ENCODE measurements around the gene BPIFA1. TPM values are rescaled to one million over a fixed set of nuclear protein-coding genes. Genes with fewer than 3 reads are reported as not detected.

The BPIFA1 gene
- polyA plus RNA-seq, 1 experiment, result not detected

- DNase-seq (ENCODE audit: low read depth, low spot score), result no peak
- Histone ChIP-seq H3K4me3 (ENCODE audit: low read depth, low read length) (no peak overlapping the region), H3K9me3 (ENCODE audit: control insufficient read depth, insufficient read depth, low read length) (no peaks in the 10 kb centered on the region), H3K27ac (ENCODE audit: low read depth, low read length) (no peak overlapping the region), H3K27me3 (ENCODE audit: control insufficient read depth, insufficient read depth, low read length) (no peaks in the 10 kb centered on the region)
- TF ChIP-seq, protein P1, sequence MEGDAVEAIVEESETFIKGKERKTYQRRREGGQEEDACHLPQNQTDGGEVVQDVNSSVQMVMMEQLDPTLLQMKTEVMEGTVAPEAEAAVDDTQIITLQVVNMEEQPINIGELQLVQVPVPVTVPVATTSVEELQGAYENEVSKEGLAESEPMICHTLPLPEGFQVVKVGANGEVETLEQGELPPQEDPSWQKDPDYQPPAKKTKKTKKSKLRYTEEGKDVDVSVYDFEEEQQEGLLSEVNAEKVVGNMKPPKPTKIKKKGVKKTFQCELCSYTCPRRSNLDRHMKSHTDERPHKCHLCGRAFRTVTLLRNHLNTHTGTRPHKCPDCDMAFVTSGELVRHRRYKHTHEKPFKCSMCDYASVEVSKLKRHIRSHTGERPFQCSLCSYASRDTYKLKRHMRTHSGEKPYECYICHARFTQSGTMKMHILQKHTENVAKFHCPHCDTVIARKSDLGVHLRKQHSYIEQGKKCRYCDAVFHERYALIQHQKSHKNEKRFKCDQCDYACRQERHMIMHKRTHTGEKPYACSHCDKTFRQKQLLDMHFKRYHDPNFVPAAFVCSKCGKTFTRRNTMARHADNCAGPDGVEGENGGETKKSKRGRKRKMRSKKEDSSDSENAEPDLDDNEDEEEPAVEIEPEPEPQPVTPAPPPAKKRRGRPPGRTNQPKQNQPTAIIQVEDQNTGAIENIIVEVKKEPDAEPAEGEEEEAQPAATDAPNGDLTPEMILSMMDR (IDR thresholded peaks at IDR 0.05; ENCODE audit: low read depth, low read length), result no peak
- CTCF ChIA-PET, result no interaction called here
- POLR2A ChIA-PET, result no interaction called here
These were observed 25.4 kb upstream of the BPIFA1 start for GRCh38 chr20:33210371-33210770.

GRCh38 chr20:33211817-33212424 is 23.9 kb upstream of the BPIFA1 start:
- CTCF ChIA-PET, result no interaction called here
- TF ChIP-seq, protein P1 (IDR thresholded peaks at IDR 0.05; ENCODE audit: low read depth, low read length), result peak; percentile 43
- POLR2A ChIA-PET, result no interaction called here
- Histone ChIP-seq H3K27me3 (ENCODE audit: control insufficient read depth, insufficient read depth, low read length) (no peaks in the 10 kb centered on the region), H3K27ac (ENCODE audit: low read depth, low read length) (no peak overlapping the region), H3K9me3 (ENCODE audit: control insufficient read depth, insufficient read depth, low read length) (no peaks in the 10 kb centered on the region), H3K4me3 (ENCODE audit: low read depth, low read length) (no peak overlapping the region)
- no peak for DNase-seq (ENCODE audit: low read depth, low spot score)

DNA sequence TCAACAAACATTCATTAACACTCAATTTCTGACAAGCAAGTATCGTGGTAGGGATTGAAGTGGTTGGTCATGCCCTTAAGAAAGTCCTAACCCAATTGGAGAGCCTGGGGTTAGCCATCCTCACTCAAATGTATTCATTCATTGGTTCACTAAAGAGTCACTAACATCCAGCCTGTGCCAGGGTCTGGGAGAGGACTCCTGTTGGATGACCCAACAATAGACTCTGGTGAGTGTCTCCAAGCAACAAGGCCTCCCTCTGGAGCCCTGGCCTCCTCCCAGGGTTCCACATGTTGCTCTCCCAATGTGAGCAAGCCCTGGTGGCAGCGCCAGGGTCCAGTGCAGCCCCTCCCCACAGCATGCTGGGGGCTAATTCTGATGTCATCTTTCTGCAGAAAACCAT is 18.7 kb upstream of the BPIFA1 start, which contains the start of gene BPIFA3:
Gene BPIFA3 (plus strand): TSS at position 301 of the 400 bp plus-strand sequence. CDS start 185 bp downstream, outside the sequence.
- POLR2A ChIA-PET, result no interaction called here

GRCh38 chr20:33224399-33224798 is 11.4 kb upstream of the BPIFA1 start:
- no peak for DNase-seq (ENCODE audit: low read depth, low spot score)
- CTCF ChIA-PET, result no interaction called here
- POLR2A ChIA-PET, result no interaction called here

More for the DNA sequence above, 18.7 kb upstream of the BPIFA1 start, which contains the start of gene BPIFA3:
- Histone ChIP-seq H3K9me3 (ENCODE audit: control insufficient read depth, insufficient read depth, low read length) (no peaks in the 10 kb centered on the region), H3K27me3 (ENCODE audit: control insufficient read depth, insufficient read depth, low read length) (no peaks in the 10 kb centered on the region), H3K27ac (ENCODE audit: low read depth, low read length) (no peak within 1 kb of the TSS), H3K4me3 (ENCODE audit: low read depth, low read length) (no peak within 1 kb of the TSS)
- CTCF ChIA-PET, result no interaction called here
- no peak for DNase-seq (ENCODE audit: low read depth, low spot score)
- TF ChIP-seq, protein P1 (IDR thresholded peaks at IDR 0.05; ENCODE audit: low read depth, low read length), result no peak

DNA sequence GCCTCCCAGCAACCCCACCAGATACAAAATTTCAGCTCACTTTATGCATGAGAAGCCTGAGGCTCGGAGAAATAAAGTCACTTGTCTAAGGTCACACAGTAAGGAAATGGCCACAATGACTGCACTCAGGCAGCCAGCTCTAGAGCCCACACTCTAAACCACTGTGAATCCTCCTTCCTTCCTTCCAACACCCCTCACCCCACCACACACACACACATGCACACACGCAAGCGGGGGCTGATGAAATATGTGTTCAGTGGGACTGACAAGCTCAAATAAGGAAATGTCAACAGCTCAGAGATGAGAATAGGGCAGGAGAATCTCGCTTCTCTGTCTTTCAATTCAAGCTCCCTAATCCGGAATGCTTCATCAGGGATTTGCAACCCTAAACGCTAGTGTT is 6.0 kb upstream of the BPIFA1 start:
- ChIA-PET POLR2A (no interaction called here), CTCF (no interaction called here)
- H3K27ac ChIP-seq (ENCODE audit: low read depth, low read length), result no peak overlapping the region
- TF ChIP-seq, protein P1 (IDR thresholded peaks at IDR 0.05; ENCODE audit: low read depth, low read length), result no peak
- no peak overlapping the region for H3K4me3 ChIP-seq (ENCODE audit: low read depth, low read length)
- no peaks in the 10 kb centered on the region for H3K9me3 ChIP-seq (ENCODE audit: control insufficient read depth, insufficient read depth, low read length)
- DNase-seq (ENCODE audit: low read depth, low spot score), result no peak
- no peaks in the 10 kb centered on the region for H3K27me3 ChIP-seq (ENCODE audit: control insufficient read depth, insufficient read depth, low read length)

More at GRCh38 chr20:33224399-33224798, 11.4 kb upstream of the BPIFA1 start:
- no peak overlapping the region for H3K27ac ChIP-seq (ENCODE audit: low read depth, low read length)
- H3K27me3 ChIP-seq (ENCODE audit: control insufficient read depth, insufficient read depth, low read length), result no peaks in the 10 kb centered on the region
- H3K9me3 ChIP-seq (ENCODE audit: control insufficient read depth, insufficient read depth, low read length), result no peaks in the 10 kb centered on the region
- TF ChIP-seq, protein P1 (IDR thresholded peaks at IDR 0.05; ENCODE audit: low read depth, low read length), result no peak
- H3K4me3 ChIP-seq (ENCODE audit: low read depth, low read length), result no peak overlapping the region
